GM10266 (cell line): ENCODE data around the gene RHBDL2.
"Not testable (repeated sequence)": the region's sequence is repeated elsewhere in the genome, so short reads cannot be mapped to it uniquely, and the experiment has no call there.

Experiments used
- DNase-seq: peaks from one replicate; pipeline ENCODE4 v3.0.0; 2012; ENCODE audit errors: extremely low spot score
- TF ChIP-seq, protein P1 (sequence below): IDR thresholded peaks from 2 replicates; pipeline ENCODE4 v1.5.1; 2012; ENCODE audit warnings: mild to moderate bottlenecking, low read depth; ENCODE audit not compliant: control insufficient read depth, insufficient read depth; ENCODE audit errors: missing control alignments

Gene RHBDL2

DNA sequence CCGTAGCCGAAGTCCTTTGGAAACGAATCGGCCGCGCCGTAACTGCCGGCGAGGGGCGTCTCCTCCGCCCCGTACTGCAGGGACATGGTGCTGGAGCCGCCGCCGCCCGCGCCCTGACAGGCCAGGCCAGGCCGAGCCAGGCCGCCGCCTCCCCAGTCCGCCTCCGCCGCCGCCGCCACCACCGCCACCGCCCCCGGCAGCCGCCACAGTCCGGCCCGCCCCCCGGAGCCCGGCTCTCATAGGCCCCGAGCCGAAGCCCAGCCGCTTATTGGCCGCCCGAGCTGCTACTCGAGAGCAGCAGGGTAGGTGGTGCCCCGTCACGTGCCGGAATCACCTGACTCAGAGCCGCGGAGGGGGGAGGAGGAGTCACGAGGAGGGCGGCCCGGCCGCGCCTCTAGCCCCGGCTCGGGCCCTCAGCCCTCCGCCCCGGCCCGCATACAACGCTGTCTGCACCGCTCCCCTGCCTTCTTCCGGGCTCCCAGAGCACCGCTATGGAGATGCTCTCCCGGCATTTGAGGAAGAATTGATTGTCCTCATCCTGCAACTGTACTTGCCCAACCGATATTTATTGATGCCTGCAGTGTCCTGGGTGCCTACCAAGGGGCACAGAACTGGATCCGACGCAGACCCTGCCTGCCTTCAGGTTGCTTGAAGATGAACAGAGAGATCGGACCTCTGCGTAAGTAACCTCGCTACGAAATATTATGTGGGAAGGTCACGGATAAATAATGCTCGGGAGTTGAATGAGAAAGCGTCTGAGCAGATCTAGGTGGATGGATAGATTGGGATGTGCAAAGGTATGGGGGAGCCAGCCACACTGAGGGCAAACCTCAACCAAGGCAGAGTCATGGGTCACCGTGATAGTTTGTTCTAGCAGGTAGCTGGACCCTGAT, 81.8 kb downstream of the RHBDL2 start, which contains the start of gene RRAGC:
Gene RRAGC (minus strand): TSS at position 212 of the 893 bp plus-strand sequence. CDS start 126 bp downstream, at position 86.
- peak; percentile 99 for DNase-seq
- TF ChIP-seq, protein P1, sequence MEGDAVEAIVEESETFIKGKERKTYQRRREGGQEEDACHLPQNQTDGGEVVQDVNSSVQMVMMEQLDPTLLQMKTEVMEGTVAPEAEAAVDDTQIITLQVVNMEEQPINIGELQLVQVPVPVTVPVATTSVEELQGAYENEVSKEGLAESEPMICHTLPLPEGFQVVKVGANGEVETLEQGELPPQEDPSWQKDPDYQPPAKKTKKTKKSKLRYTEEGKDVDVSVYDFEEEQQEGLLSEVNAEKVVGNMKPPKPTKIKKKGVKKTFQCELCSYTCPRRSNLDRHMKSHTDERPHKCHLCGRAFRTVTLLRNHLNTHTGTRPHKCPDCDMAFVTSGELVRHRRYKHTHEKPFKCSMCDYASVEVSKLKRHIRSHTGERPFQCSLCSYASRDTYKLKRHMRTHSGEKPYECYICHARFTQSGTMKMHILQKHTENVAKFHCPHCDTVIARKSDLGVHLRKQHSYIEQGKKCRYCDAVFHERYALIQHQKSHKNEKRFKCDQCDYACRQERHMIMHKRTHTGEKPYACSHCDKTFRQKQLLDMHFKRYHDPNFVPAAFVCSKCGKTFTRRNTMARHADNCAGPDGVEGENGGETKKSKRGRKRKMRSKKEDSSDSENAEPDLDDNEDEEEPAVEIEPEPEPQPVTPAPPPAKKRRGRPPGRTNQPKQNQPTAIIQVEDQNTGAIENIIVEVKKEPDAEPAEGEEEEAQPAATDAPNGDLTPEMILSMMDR: no peak

DNA sequence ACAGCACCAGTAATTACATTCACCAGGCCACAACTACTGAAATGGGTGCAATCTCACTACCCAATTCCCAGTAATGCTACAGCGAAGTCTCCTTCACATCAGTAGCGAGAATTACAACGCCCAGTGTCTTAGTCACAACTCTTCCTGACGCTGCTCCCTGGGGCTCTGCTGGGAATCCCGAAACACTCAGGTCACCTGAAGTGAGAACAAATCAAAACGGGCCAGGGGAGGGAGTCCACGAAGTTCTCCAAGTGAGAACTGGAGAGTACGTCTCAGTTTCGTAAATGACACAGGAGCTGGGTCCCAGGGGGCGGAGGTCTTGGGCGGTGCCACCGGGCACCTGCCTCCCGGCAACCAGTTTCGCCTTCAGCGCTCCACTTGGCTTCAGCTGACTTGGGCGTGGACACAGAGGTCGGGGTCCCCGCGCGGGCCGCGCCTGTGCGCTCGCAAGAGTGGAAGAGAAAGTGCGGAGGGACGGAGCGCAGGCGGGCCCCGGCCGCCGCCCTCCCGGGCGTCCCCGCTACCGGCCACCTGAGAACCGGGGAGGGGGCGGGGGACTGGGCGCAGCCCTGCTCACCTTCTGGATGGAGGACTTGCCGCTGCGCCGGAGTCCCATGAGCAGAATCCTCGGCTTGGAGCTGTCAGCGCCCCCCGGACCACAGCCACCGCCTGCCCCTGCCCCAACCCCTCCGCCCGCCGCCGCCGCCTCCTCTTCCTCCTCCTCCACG, 82.6 kb downstream of the RHBDL2 start:
- peak; percentile 48 for DNase-seq
- TF ChIP-seq, protein P1: no peak

GRCh38 chr1:38852780-38853179, 88.8 kb downstream of the RHBDL2 start:
- TF ChIP-seq, protein P1: no peak
- DNase-seq: peak; percentile 41

DNA sequence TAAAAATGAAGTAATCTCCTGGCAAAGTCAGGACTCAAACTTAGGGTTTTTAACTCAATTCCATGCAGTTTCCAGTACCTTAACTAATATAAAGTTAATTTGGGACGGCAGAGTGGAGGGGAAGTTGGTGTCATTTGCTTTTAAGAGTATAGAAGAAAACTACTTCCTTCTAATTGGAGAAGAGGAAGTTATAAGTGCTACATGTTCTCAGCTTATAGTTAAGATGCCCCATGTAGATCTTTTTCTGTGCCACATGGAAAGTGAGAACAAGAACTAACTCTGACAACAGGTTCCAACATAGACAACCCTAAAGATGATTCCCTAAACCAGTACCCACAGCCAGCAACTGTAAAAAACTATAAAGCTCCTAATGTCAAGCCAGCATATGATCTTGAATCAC, 93.6 kb downstream of the RHBDL2 start:
- no peak for DNase-seq

DNA sequence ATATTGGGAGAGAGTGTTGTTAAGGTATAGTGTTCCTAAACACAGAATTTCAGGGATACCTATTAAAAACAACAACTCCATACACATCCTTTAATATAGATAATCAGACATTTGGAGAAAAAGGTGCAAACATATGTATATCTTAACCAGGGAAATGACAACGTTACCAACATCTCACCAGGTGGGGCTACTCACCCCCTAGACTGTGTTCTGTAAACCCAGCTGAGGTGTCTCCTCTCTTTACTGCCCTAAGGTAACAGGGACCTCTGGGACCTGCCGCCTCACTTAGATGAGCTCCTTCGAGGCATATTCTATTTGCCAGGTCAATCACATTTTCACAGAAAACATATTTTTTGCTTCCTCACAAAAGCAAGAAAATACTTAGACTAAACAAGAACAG, 95.4 kb downstream of the RHBDL2 start:
- DNase-seq: no peak
- TF ChIP-seq, protein P1: no peak

More for the DNA sequence above, 93.6 kb downstream of the RHBDL2 start:
- TF ChIP-seq, protein P1: no peak

DNA sequence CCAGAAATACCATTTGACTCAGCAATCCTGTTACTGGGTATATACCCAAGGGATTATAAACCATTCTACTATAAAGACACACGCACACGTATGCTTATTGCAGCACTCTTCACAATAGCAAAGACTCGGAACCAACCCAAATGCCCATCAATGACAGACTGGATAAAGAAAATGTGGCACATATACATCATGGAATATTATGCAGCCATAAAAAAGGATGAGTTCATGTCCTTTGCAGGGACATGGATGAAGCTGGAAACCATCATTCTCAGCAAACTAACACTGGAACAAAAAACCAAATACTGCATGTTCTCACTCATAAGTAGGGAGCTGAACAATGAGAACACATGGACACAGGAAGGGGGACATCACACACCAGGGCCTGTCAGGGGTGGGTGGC, 96.5 kb downstream of the RHBDL2 start:
- DNase-seq: not testable (repeated sequence)

GRCh38 chr1:38840281-38840680, 101.3 kb downstream of the RHBDL2 start:
- TF ChIP-seq, protein P1: no peak
- no peak for DNase-seq
